Trophoblast cell (in vitro differentiated cells and primary cell): ENCODE results near the gene ASIC2.

Experiments
- DNase-seq, 2 donors: peaks; one replicate each; pipeline ENCODE4 v3.0.0-alpha.2; 2016
- H2AFZ ChIP-seq: 2 replicates; pipeline ENCODE4 v1.6.1; 2013; ENCODE audit warnings: low read length, moderate library complexity, mild to moderate bottlenecking; ENCODE audit not compliant: insufficient read depth, poor library complexity
- H2AK5ac ChIP-seq: 2 replicates; pipeline ENCODE4 v1.6.1; 2013; ENCODE audit warnings: mild to moderate bottlenecking, low read length
- H2BK120ac ChIP-seq: 2 replicates; pipeline ENCODE4 v1.6.1; 2013; ENCODE audit warnings: low read length, mild to moderate bottlenecking, moderate library complexity; ENCODE audit not compliant: insufficient read depth, poor library complexity
- H2BK12ac ChIP-seq: 2 replicates; pipeline ENCODE4 v1.6.1; 2013; ENCODE audit warnings: mild to moderate bottlenecking, low read length, moderate library complexity
- H2BK5ac ChIP-seq: 2 replicates; pipeline ENCODE4 v1.6.1; 2013; ENCODE audit warnings: low read length, low read depth, moderate library complexity, mild to moderate bottlenecking; ENCODE audit not compliant: poor library complexity
- H3K14ac ChIP-seq: 2 replicates; pipeline ENCODE4 v1.6.1; 2013; ENCODE audit warnings: mild to moderate bottlenecking, low read length
- H3K18ac ChIP-seq: 2 replicates; pipeline ENCODE4 v1.6.1; 2013; ENCODE audit warnings: mild to moderate bottlenecking, low read length
- H3K23ac ChIP-seq: 2 replicates; pipeline ENCODE4 v1.6.1; 2013; ENCODE audit warnings: low read length
- H3K27ac ChIP-seq: 2 replicates; pipeline ENCODE4 v1.5.1; 2013; ENCODE audit warnings: low read depth, mild to moderate bottlenecking, inconsistent platforms, low read length, moderate library complexity
- H3K27me3 ChIP-seq: 2 replicates; pipeline ENCODE4 v1.6.1; 2013; ENCODE audit warnings: inconsistent platforms, mild to moderate bottlenecking, low read length, moderate library complexity; ENCODE audit not compliant: insufficient read depth
- H3K36me3 ChIP-seq, 2 experiments: 1 replicate in 1 of 2; 2 replicates in 1 of 2; pipeline ENCODE4 v1.6.1; 2013; ENCODE audit warnings: low read length in 2 of 2, mild to moderate bottlenecking in 2 of 2, moderate library complexity in 1 of 2; ENCODE audit not compliant: insufficient read depth in 2 of 2, control insufficient read depth in 1 of 2
- H3K4ac ChIP-seq: 2 replicates; pipeline ENCODE4 v1.6.1; 2013; ENCODE audit warnings: low read depth, mild to moderate bottlenecking, low read length, moderate library complexity
- H3K4me1 ChIP-seq, 2 experiments: 1 replicate in 1 of 2; 2 replicates in 1 of 2; pipeline ENCODE4 v1.6.1; 2013; ENCODE audit warnings: low read length in 2 of 2, mild to moderate bottlenecking in 2 of 2, moderate library complexity in 1 of 2; ENCODE audit not compliant: insufficient read depth in 2 of 2, control insufficient read depth in 1 of 2
- H3K4me2 ChIP-seq: 2 replicates; pipeline ENCODE4 v1.6.1; 2013; ENCODE audit warnings: inconsistent platforms, mild to moderate bottlenecking, low read length, moderate library complexity
- H3K4me3 ChIP-seq: 2 replicates; pipeline ENCODE4 v1.5.1; 2013; ENCODE audit warnings: mild to moderate bottlenecking, low read depth, low read length, inconsistent platforms
- H3K79me1 ChIP-seq: one replicate; pipeline ENCODE4 v1.6.1; 2013; ENCODE audit warnings: low read length
- H3K79me2 ChIP-seq: 2 replicates; pipeline ENCODE4 v1.6.1; 2013; ENCODE audit warnings: low read length, mild to moderate bottlenecking; ENCODE audit not compliant: control insufficient read depth, insufficient read depth, poor library complexity
- H3K9ac ChIP-seq: 2 replicates; pipeline ENCODE4 v1.6.1; 2013; ENCODE audit warnings: mild to moderate bottlenecking, low read length
- H3K9me3 ChIP-seq: 2 replicates; pipeline ENCODE4 v1.6.1; 2013; ENCODE audit warnings: low read depth, mild to moderate bottlenecking, control low read depth, inconsistent platforms, low read length; ENCODE audit not compliant: insufficient read depth
- H4K12ac ChIP-seq: 2 replicates; pipeline ENCODE4 v1.6.1; 2013; ENCODE audit warnings: low read depth, mild to moderate bottlenecking, low read length, moderate library complexity
- H4K8ac ChIP-seq: 2 replicates; pipeline ENCODE4 v1.6.1; 2013; ENCODE audit warnings: low read depth, mild to moderate bottlenecking, low read length, moderate library complexity
- H4K91ac ChIP-seq: one replicate; pipeline ENCODE4 v1.6.1; 2013; ENCODE audit warnings: low read depth, mild to moderate bottlenecking, low read length, moderate library complexity
- WGBS: extraction: QIAGEN DNeasy Blood & Tissue Kit; methylation state at CpG from one replicate; pipeline ENCODE4 v1.1.7; 2013; ENCODE audit warnings: missing lambda C conversion rate; ENCODE audit not compliant: insufficient read length, insufficient coverage; ENCODE audit errors: extremely low coverage; 5-methylcytosine and 5-hydroxymethylcytosine counted together

Gene ASIC2

GRCh38 chr17:33239702-33240101 is 53.4 kb downstream of the ASIC2 start:
- H3K9me3 ChIP-seq, result peaks cover 2% of the 10 kb centered on the region
- no peaks in the 10 kb centered on the region for H3K4me1 ChIP-seq
- no peak overlapping the region for H2BK12ac ChIP-seq
- no peaks in the 10 kb centered on the region for H3K79me1 ChIP-seq
- no peak overlapping the region for H4K8ac ChIP-seq
- no peaks in the 10 kb centered on the region for H3K36me3 ChIP-seq
- H3K18ac ChIP-seq, result no peak overlapping the region
- no peak for DNase-seq
- no peak overlapping the region for H3K9ac ChIP-seq
- H3K4ac ChIP-seq, result no peak overlapping the region
- no peak overlapping the region for H3K4me2 ChIP-seq
- H3K4me3 ChIP-seq, result no peak overlapping the region
- H2BK120ac ChIP-seq, result no peak overlapping the region
- no peak overlapping the region for H2AK5ac ChIP-seq
- no peak overlapping the region for H4K91ac ChIP-seq
- no peak overlapping the region for H3K14ac ChIP-seq
- no peaks in the 10 kb centered on the region for H3K27me3 ChIP-seq
- H3K27ac ChIP-seq, result no peak overlapping the region
- no peak overlapping the region for H4K12ac ChIP-seq
- no peak overlapping the region for H3K23ac ChIP-seq
- no peaks in the 10 kb centered on the region for H3K79me2 ChIP-seq
- WGBS, result no CpG with 5 or more reads among the region's 1 CpG
- H2AFZ ChIP-seq, result no peak overlapping the region
- H2BK5ac ChIP-seq, result no peak overlapping the region

- H2BK120ac ChIP-seq, result no peak overlapping the region
- no CpG with 5 or more reads among the region's 6 CpGs for WGBS
Observed at GRCh38 chr17:33234930-33235685, 58.0 kb downstream of the ASIC2 start.

GRCh38 chr17:33234233-33234632 is 58.9 kb downstream of the ASIC2 start:
- H2BK12ac ChIP-seq, result no peak overlapping the region
- no peak overlapping the region for H2BK5ac ChIP-seq
- no peak overlapping the region for H3K27ac ChIP-seq
- H3K4me1 ChIP-seq, result no peaks in the 10 kb centered on the region
- no peak overlapping the region for H3K4me3 ChIP-seq
- no peak overlapping the region for H3K9ac ChIP-seq
- no peak overlapping the region for H2BK120ac ChIP-seq
- H3K18ac ChIP-seq, result no peak overlapping the region
- no peak overlapping the region for H2AK5ac ChIP-seq
- no peak for DNase-seq
- H2AFZ ChIP-seq, result no peak overlapping the region
- no peaks in the 10 kb centered on the region for H3K27me3 ChIP-seq
- no peak overlapping the region for H3K4ac ChIP-seq
- no peaks in the 10 kb centered on the region for H3K9me3 ChIP-seq
- H4K12ac ChIP-seq, result no peak overlapping the region
- no CpG with 5 or more reads among the region's 4 CpGs for WGBS
- H3K23ac ChIP-seq, result no peak overlapping the region
- no peaks in the 10 kb centered on the region for H3K79me1 ChIP-seq
- no peak overlapping the region for H4K91ac ChIP-seq
- H3K14ac ChIP-seq, result no peak overlapping the region
- no peaks in the 10 kb centered on the region for H3K79me2 ChIP-seq
- H3K4me2 ChIP-seq, result no peak overlapping the region
- no peaks in the 10 kb centered on the region for H3K36me3 ChIP-seq
- H4K8ac ChIP-seq, result no peak overlapping the region

More at GRCh38 chr17:33234930-33235685, 58.0 kb downstream of the ASIC2 start:
- Histone ChIP-seq H4K8ac (no peak overlapping the region), H3K27me3 (no peaks in the 10 kb centered on the region), H4K91ac (no peak overlapping the region), H3K18ac (no peak overlapping the region), H3K4ac (no peak overlapping the region), H2AFZ (no peak overlapping the region), H3K4me2 (no peak overlapping the region), H3K79me2 (no peaks in the 10 kb centered on the region), H3K14ac (no peak overlapping the region), H3K36me3 (no peaks in the 10 kb centered on the region), H3K27ac (no peak overlapping the region), H2AK5ac (no peak overlapping the region), H3K9ac (no peak overlapping the region), H3K4me1 (no peaks in the 10 kb centered on the region), H3K4me3 (no peak overlapping the region), H3K9me3 (no peaks in the 10 kb centered on the region), H4K12ac (no peak overlapping the region), H3K79me1 (no peaks in the 10 kb centered on the region), H2BK12ac (no peak overlapping the region), H3K23ac (no peak overlapping the region), H2BK5ac (no peak overlapping the region)
- DNase-seq, result peak; percentile 11 to 16

- no peak overlapping the region for H2BK12ac ChIP-seq
- no peak overlapping the region for H3K14ac ChIP-seq
- H3K4me3 ChIP-seq, result no peak overlapping the region
- H3K79me2 ChIP-seq, result no peaks in the 10 kb centered on the region
- no peak overlapping the region for H3K4ac ChIP-seq
- no peak overlapping the region for H3K27ac ChIP-seq
- no peaks in the 10 kb centered on the region for H3K9me3 ChIP-seq
- no peak overlapping the region for H2BK120ac ChIP-seq
- no peak overlapping the region for H3K9ac ChIP-seq
- H3K36me3 ChIP-seq, result no peaks in the 10 kb centered on the region
- no peak overlapping the region for H3K18ac ChIP-seq
- H2BK5ac ChIP-seq, result no peak overlapping the region
- H4K91ac ChIP-seq, result no peak overlapping the region
- no peak overlapping the region for H4K12ac ChIP-seq
- WGBS, result no CpG with 5 or more reads among the region's 5 CpGs
- H2AK5ac ChIP-seq, result no peak overlapping the region
- H3K79me1 ChIP-seq, result no peaks in the 10 kb centered on the region
- H3K27me3 ChIP-seq, result no peaks in the 10 kb centered on the region
- H3K4me2 ChIP-seq, result no peak overlapping the region
- H2AFZ ChIP-seq, result no peak overlapping the region
- H3K4me1 ChIP-seq, result no peaks in the 10 kb centered on the region
- H3K23ac ChIP-seq, result no peak overlapping the region
- peak in 1 of 2 donors; percentile 16 for DNase-seq
- no peak overlapping the region for H4K8ac ChIP-seq
Observed at GRCh38 chr17:33233811-33234177, 59.3 kb downstream of the ASIC2 start.
